SK-N-SH treated with all-trans-retinoic acid at 6 μM for 48 hours (cell line): ENCODE data around the gene COX15.

ENCODE experiments used
- ARNTL ChIP-seq: fragments of 450-650 bp; formaldehyde crosslinking; IDR thresholded peaks from 2 replicates; pipeline ENCODE4 v1.5.0; 2020; ENCODE audit warnings: low read depth, mild to moderate bottlenecking, moderate library complexity, borderline replicate concordance
- CREB5 ChIP-seq: fragments of 250-450 bp; sonication (Bioruptor Pico); IDR thresholded peaks from 2 replicates; pipeline ENCODE4 v1.5.1; 2020; ENCODE audit warnings: low read depth, mild to moderate bottlenecking, moderate library complexity
- CSRNP3 ChIP-seq: fragments of 250-450 bp; sonication (Bioruptor Pico); IDR thresholded peaks from 2 replicates; pipeline ENCODE4 v1.5.1; 2021; ENCODE audit warnings: mild to moderate bottlenecking, moderate library complexity
- ESRRG ChIP-seq: fragments of 250-450 bp; sonication (Bioruptor Pico); IDR thresholded peaks from 2 replicates; pipeline ENCODE4 v1.6.1; 2021; ENCODE audit warnings: mild to moderate bottlenecking
- ISL1 ChIP-seq: fragments of 250-450 bp; sonication (Bioruptor Pico); IDR thresholded peaks from 2 replicates; pipeline ENCODE4 v2.1.2; 2022; ENCODE audit warnings: mild to moderate bottlenecking, moderate library complexity
- PATZ1 ChIP-seq: fragments of 250-450 bp; sonication (Bioruptor Pico); IDR thresholded peaks from 2 replicates; pipeline ENCODE4 v1.8.0; 2020; ENCODE audit warnings: mild to moderate bottlenecking, moderate library complexity, borderline replicate concordance
- PPARA ChIP-seq: fragments of 250-450 bp; sonication (Bioruptor Pico); IDR thresholded peaks from 2 replicates; pipeline ENCODE4 v1.5.0; 2020; ENCODE audit warnings: mild to moderate bottlenecking, borderline replicate concordance
- TCF4 ChIP-seq: fragments of 250-450 bp; sonication (Bioruptor Pico); IDR thresholded peaks from 2 replicates; pipeline ENCODE4 v1.8.0; 2021; ENCODE audit warnings: mild to moderate bottlenecking, moderate library complexity, borderline replicate concordance
- TOX ChIP-seq: fragments of 250-450 bp; sonication (Bioruptor Pico); IDR thresholded peaks from 2 replicates; pipeline ENCODE4 v1.8.0; 2021; ENCODE audit warnings: mild to moderate bottlenecking, moderate library complexity, borderline replicate concordance
- TSHZ2 ChIP-seq: fragments of 250-450 bp; sonication (Bioruptor Pico); IDR thresholded peaks from 2 replicates; pipeline ENCODE4 v1.5.0; 2020; ENCODE audit warnings: mild to moderate bottlenecking, moderate library complexity
- ZFP30 ChIP-seq: fragments of 450-650 bp; formaldehyde crosslinking; IDR thresholded peaks from 2 replicates; pipeline ENCODE4 v1.5.0; 2022; ENCODE audit warnings: mild to moderate bottlenecking, moderate library complexity
- ZNF70 ChIP-seq: fragments of 450-650 bp; formaldehyde crosslinking; IDR thresholded peaks from 2 replicates; pipeline ENCODE4 v1.5.0; 2020; ENCODE audit warnings: mild to moderate bottlenecking, moderate library complexity
- ZNF8 ChIP-seq: fragments of 450-650 bp; formaldehyde crosslinking; IDR thresholded peaks from 2 replicates; pipeline ENCODE4 v1.5.0; 2020; ENCODE audit warnings: mild to moderate bottlenecking, moderate library complexity

- TF ChIP-seq ZFP30 (CRISPR knock-in tag) (no peak), CREB5 (no peak), CSRNP3 (CRISPR knock-in tag) (no peak), ARNTL (CRISPR knock-in tag) (no peak), PATZ1 (CRISPR knock-in tag) (no peak), ZNF70 (no peak), TOX (CRISPR knock-in tag) (no peak), ISL1 (no peak), TSHZ2 (CRISPR knock-in tag) (no peak), PPARA (CRISPR knock-in tag) (no peak), ZNF8 (CRISPR knock-in tag) (no peak), ESRRG (no peak), TCF4 (CRISPR knock-in tag) (no peak)
Observed at GRCh38 chr10:99682752-99683151, 49.2 kb downstream of the COX15 start.
